ENCODE data around the gene ACKR1.

DNA sequence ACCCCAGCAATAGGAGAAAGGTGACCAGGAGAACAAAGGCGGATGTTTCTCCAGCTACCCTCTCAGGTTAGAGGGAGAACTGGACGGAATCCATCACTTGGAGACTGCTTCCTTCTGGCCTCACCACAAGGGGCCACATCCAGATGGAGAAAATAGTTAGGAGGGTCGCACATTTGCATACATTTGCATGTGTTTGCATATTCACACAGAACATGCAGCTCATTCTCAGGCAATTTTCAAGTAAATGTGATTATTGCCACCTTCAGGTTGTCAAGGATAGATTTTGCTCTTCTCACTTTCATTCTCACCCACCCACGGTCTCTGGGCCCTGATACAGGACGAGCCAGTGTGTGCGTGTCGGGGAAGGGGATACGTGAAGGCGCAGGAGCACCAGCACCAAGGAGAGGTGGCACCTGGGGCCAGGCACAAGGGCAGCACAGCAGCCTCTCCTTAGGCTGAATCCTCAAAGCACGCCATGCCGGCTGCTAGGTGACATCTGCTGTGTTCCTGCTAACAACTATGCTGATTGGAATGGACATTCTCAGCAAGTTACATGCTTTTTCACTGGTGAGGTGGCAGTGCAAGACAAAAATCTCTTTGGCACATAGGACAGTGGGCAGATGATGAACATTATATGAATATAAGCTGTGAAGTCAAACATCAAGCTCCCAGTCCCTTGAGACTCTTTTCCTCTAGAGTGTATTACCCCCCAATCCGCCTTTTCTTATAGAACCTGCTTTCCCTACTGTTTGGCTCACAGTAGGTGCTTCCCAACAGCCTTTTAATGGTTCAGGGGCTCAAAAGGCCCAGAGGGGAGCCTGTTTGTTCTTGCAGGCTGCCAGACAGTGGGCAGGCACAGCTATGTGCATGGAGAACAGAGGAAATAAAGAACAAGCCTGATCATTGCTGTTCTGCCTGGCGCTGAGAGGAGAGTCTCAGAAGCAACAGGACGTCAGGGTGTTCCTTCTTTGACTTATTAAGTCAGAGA, 14.3 kb downstream of the ACKR1 start:
- no peak for TF ChIP-seq EZH2 (IDR thresholded peaks at IDR 0.05; ENCODE audit: borderline replicate concordance, low read length)
- TF ChIP-seq, protein P1, sequence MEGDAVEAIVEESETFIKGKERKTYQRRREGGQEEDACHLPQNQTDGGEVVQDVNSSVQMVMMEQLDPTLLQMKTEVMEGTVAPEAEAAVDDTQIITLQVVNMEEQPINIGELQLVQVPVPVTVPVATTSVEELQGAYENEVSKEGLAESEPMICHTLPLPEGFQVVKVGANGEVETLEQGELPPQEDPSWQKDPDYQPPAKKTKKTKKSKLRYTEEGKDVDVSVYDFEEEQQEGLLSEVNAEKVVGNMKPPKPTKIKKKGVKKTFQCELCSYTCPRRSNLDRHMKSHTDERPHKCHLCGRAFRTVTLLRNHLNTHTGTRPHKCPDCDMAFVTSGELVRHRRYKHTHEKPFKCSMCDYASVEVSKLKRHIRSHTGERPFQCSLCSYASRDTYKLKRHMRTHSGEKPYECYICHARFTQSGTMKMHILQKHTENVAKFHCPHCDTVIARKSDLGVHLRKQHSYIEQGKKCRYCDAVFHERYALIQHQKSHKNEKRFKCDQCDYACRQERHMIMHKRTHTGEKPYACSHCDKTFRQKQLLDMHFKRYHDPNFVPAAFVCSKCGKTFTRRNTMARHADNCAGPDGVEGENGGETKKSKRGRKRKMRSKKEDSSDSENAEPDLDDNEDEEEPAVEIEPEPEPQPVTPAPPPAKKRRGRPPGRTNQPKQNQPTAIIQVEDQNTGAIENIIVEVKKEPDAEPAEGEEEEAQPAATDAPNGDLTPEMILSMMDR (IDR thresholded peaks at IDR 0.05; ENCODE audit: low read length) = no peak

Measured in OCI-LY1 (cell line).